OCI-LY7 (cell line): Measurements from ENCODE around the gene SEMA4D. TPM values are rescaled to one million over a fixed set of nuclear protein-coding genes. Genes with fewer than 3 reads are reported as not detected.

ENCODE experiments used
- BruUV-seq: library from RNA; stranded (reverse); fragments of 400-500 nt; replicated peaks from 2 replicates; lab custom pipeline; 2021; lab: Mats Ljungman, UMichigan
- CTCF ChIA-PET: fragments of 300-600 bp; sonication (Branson Sonifier 250); formaldehyde crosslinking; loops from one replicate; lab custom pipeline; 2022; ENCODE audit warnings: antibody characterized with exemption; ENCODE audit not compliant: unreplicated experiment; lab: Charles Lee
- POLR2A ChIA-PET: fragments of 300-600 bp; sonication (Branson Sonifier 250); formaldehyde crosslinking; loops from one replicate; lab custom pipeline; 2022; ENCODE audit warnings: antibody characterized with exemption; lab: Charles Lee
- DNase-seq: peaks from one replicate; pipeline ENCODE4 v3.0.0-alpha.2; 2015; ENCODE audit warnings: low spot score
- H2AFZ ChIP-seq: fragments of 200-600 bp; sonication (generic), shearing (Covaris generic); 2 replicates; pipeline ENCODE4 v1.6.1; 2014; ENCODE audit warnings: mild to moderate bottlenecking, antibody characterized with exemption, low read length, moderate library complexity
- H3K27ac ChIP-seq: fragments of 200-600 bp; sonication (generic); 2 replicates; pipeline ENCODE4 v1.5.1; 2014; ENCODE audit warnings: mixed run types, low read depth, mild to moderate bottlenecking, moderate library complexity, low read length, inconsistent platforms; ENCODE audit not compliant: poor library complexity, severe bottlenecking
- H3K36me3 ChIP-seq: fragments of 200-600 bp; sonication (generic); 2 replicates; pipeline ENCODE4 v1.6.1; 2014; ENCODE audit warnings: mild to moderate bottlenecking, antibody characterized with exemption, low read length, moderate library complexity, mixed read lengths; ENCODE audit not compliant: insufficient read depth
- H3K4me1 ChIP-seq: fragments of 200-600 bp; sonication (generic); 2 replicates; pipeline ENCODE4 v1.5.1; 2014; ENCODE audit warnings: mild to moderate bottlenecking, low read length; ENCODE audit not compliant: insufficient read depth, poor library complexity, severe bottlenecking
- H3K4me2 ChIP-seq: fragments of 200-600 bp; sonication (generic); 2 replicates; pipeline ENCODE4 v1.6.1; 2014; ENCODE audit warnings: mild to moderate bottlenecking, low read length
- H3K4me3 ChIP-seq: fragments of 200-600 bp; sonication (generic); 2 replicates; pipeline ENCODE4 v1.5.1; 2014; ENCODE audit warnings: mild to moderate bottlenecking, low read depth, low read length; ENCODE audit not compliant: poor library complexity, severe bottlenecking
- H3K79me2 ChIP-seq: fragments of 200-600 bp; sonication (generic); 2 replicates; pipeline ENCODE4 v1.6.1; 2016; ENCODE audit warnings: low read depth, mild to moderate bottlenecking, low read length, moderate library complexity, mixed read lengths; ENCODE audit not compliant: insufficient read depth
- H3K9me2 ChIP-seq: fragments of 200-600 bp; sonication (generic); 2 replicates; pipeline ENCODE4 v1.6.1; 2016; ENCODE audit warnings: mild to moderate bottlenecking, low read length, mixed read lengths; ENCODE audit not compliant: insufficient read depth
- H3K9me3 ChIP-seq: fragments of 200-600 bp; sonication (generic); 2 replicates; pipeline ENCODE4 v1.6.1; 2014; ENCODE audit warnings: mild to moderate bottlenecking, mixed run types, low read length, mixed read lengths
- H4K20me1 ChIP-seq: fragments of 200-600 bp; sonication (generic); 2 replicates; pipeline ENCODE4 v1.6.1; 2014; ENCODE audit warnings: mild to moderate bottlenecking, antibody characterized with exemption, low read length, moderate library complexity, mixed read lengths; ENCODE audit not compliant: insufficient read depth
- EZH2phosphoT487 ChIP-seq: fragments of 200-600 bp; sonication (generic); IDR thresholded peaks from 2 replicates; pipeline ENCODE4 v1.6.1; 2018; ENCODE audit warnings: low read depth, borderline replicate concordance, mild to moderate bottlenecking, mixed run types, antibody characterized with exemption, low read length, moderate library complexity, mixed read lengths
- intact Hi-C: fragments of 100-400 bp; cut with micrococcal nuclease; formaldehyde crosslinking; loops from one replicate; pipeline ENCODE4 v1.10.0; 2022; ENCODE audit not compliant: unreplicated experiment
- total RNA-seq, 2 experiments: library from RNA; depleted of rRNA in 1 of 2; stranded (reverse); fragments of >200 nt in 1 of 2; shearing (Covaris generic) in 1 of 2; gene quantifications; 2 replicates each; pipeline ENCODE4 v1.2.3, GENCODE V29; 2014 to 2022
- TF ChIP-seq, protein P1 (sequence below): fragments of 200-600 bp; sonication (generic); conservative IDR thresholded peaks from 2 replicates; pipeline ENCODE4 v1.5.1; 2014; ENCODE audit warnings: mild to moderate bottlenecking, antibody characterized with exemption, low read length, moderate library complexity, mixed read lengths

SEMA4D gene
- total RNA-seq, 2 experiments from 2014 or later: 28.5 to 60.5 TPM

- ChIA-PET POLR2A (no interaction called here), CTCF (interaction anchor here (0.7 kb wide), 1 partner anchor 31 kb away, joined by 3 read pairs; no protein-coding TSS in a partner anchor)
- peaks cover 45% of the 10 kb centered on the region for H3K4me1 ChIP-seq
- no TSS peak for BruUV-seq
- H4K20me1 ChIP-seq: no peaks in the 10 kb centered on the region
- DNase-seq: no peak
- H3K79me2 ChIP-seq: no peaks in the 10 kb centered on the region
- H2AFZ ChIP-seq: no peak overlapping the region
- no peak for TF ChIP-seq EZH2phosphoT487
- TF ChIP-seq, protein P1, sequence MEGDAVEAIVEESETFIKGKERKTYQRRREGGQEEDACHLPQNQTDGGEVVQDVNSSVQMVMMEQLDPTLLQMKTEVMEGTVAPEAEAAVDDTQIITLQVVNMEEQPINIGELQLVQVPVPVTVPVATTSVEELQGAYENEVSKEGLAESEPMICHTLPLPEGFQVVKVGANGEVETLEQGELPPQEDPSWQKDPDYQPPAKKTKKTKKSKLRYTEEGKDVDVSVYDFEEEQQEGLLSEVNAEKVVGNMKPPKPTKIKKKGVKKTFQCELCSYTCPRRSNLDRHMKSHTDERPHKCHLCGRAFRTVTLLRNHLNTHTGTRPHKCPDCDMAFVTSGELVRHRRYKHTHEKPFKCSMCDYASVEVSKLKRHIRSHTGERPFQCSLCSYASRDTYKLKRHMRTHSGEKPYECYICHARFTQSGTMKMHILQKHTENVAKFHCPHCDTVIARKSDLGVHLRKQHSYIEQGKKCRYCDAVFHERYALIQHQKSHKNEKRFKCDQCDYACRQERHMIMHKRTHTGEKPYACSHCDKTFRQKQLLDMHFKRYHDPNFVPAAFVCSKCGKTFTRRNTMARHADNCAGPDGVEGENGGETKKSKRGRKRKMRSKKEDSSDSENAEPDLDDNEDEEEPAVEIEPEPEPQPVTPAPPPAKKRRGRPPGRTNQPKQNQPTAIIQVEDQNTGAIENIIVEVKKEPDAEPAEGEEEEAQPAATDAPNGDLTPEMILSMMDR: no peak
- intact Hi-C loops: no loop called here
- no peak overlapping the region for H3K4me2 ChIP-seq
- no peaks in the 10 kb centered on the region for H3K9me3 ChIP-seq
- no peaks in the 10 kb centered on the region for H3K36me3 ChIP-seq
- no peaks in the 10 kb centered on the region for H3K9me2 ChIP-seq
- H3K27ac ChIP-seq: no peak overlapping the region
- H3K4me3 ChIP-seq: no peak overlapping the region
Observed at GRCh38 chr9:89471390-89471789, 26.5 kb downstream of the SEMA4D start.

DNA sequence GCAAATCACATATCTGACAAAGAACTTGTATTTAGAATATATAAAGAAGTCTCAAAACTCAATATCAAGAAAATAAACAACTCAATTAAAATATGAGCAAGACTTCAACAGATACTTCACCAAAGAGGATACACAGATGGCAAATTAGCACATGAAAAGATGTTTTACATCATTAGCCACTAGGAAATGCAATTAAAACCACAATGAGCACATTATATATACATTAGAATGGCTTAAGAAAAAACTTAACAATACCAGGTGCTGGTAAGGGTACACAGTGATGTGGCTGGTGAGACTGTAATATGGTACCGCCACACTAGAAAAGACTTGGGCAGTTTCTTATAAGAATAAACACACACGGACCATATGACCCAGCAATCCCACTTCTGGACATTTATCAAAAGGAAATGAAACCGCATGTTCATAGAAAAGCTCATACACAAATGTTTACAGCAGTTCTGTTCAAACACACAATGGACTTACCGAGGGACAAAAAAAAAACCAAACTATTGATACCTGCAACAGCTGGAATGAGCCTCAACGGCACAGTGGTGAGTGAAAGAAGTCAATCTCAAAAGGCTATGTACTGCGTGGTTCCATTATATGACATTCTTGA lies 27.6 kb downstream of the SEMA4D start:
- no peak overlapping the region for H3K4me3 ChIP-seq
- H3K27ac ChIP-seq: no peak overlapping the region
- H2AFZ ChIP-seq: no peak overlapping the region
- DNase-seq: peak; percentile 13
- intact Hi-C loops: no loop called here
- TF ChIP-seq, protein P1: no peak
- no peak for TF ChIP-seq EZH2phosphoT487
- no peaks in the 10 kb centered on the region for H3K9me2 ChIP-seq
- peak overlapping the region; percentile 34 for H3K4me2 ChIP-seq
- no TSS peak for BruUV-seq
- no peaks in the 10 kb centered on the region for H4K20me1 ChIP-seq
- peaks cover 48% of the 10 kb centered on the region for H3K4me1 ChIP-seq
- CTCF ChIA-PET: interaction anchor here (1.2 kb wide), 1 partner anchor 14 kb away, joined by 3 read pairs; no protein-coding TSS in a partner anchor
- no peaks in the 10 kb centered on the region for H3K9me3 ChIP-seq
- POLR2A ChIA-PET: interaction anchor here (0.6 to 1.0 kb wide), 8 partner anchors 20 to 258 kb away, joined by 3 to 5 read pairs (median 3); no protein-coding TSS in a partner anchor
- H3K79me2 ChIP-seq: no peaks in the 10 kb centered on the region
- H3K36me3 ChIP-seq: no peaks in the 10 kb centered on the region

GRCh38 chr9:89469003-89469402 lies 28.9 kb downstream of the SEMA4D start:
- CTCF ChIA-PET: no interaction called here
- no TSS peak for BruUV-seq
- intact Hi-C loops: no loop called here

More at GRCh38 chr9:89469003-89469402, 28.9 kb downstream of the SEMA4D start:
- H2AFZ ChIP-seq: no peak overlapping the region
- no peaks in the 10 kb centered on the region for H3K9me2 ChIP-seq
- H3K36me3 ChIP-seq: no peaks in the 10 kb centered on the region
- no peak for TF ChIP-seq EZH2phosphoT487
- TF ChIP-seq, protein P1: no peak
- H3K4me1 ChIP-seq: peaks cover 61% of the 10 kb centered on the region
- H3K79me2 ChIP-seq: no peaks in the 10 kb centered on the region
- no peak overlapping the region for H3K4me3 ChIP-seq
- DNase-seq: no peak
- POLR2A ChIA-PET: no interaction called here
- no peaks in the 10 kb centered on the region for H3K9me3 ChIP-seq
- H4K20me1 ChIP-seq: no peaks in the 10 kb centered on the region
- no peak overlapping the region for H3K4me2 ChIP-seq
- H3K27ac ChIP-seq: no peak overlapping the region
